ENCODE measurements around the gene DZIP1L.

DZIP1L gene

DNA sequence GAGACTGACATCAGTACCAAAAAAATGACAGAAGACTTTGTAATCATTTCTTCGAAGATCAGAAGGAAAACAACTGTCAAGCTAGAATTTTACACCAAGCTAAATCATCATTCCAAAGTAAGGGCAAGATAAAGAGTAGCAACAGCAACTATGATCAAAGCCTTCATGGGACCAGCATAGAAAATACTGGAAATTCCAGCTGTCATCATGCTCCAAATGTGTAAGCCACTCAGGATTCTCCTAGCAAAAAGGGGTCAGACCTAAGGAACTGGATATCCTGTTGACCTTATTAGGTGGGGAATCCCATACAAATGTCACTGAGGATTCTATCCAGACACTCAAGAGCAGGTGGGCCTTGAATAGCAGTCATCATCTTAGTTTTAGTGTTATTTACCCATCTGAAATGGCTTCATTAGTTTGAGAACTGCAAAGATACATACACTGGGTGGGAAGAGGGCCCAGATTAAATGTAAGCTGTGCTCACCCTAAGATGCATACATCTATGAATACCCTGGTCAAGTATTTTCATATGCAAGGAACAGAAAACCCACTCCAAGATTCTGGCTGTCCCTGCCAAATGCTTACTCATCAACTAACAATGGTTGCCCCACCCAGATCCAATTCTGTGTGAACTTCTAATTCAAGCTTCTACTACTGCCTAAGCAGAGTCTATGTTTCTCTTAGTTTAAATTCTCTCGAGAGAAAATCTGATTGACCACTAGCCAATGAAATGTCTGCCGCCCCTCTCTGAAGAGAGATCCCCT, 72.0 kb downstream of the DZIP1L start:
- no peaks in the 10 kb centered on the region for H3K27me3 Mint-ChIP-seq (ENCODE audit: low read depth)
- TF ChIP-seq, protein P1, sequence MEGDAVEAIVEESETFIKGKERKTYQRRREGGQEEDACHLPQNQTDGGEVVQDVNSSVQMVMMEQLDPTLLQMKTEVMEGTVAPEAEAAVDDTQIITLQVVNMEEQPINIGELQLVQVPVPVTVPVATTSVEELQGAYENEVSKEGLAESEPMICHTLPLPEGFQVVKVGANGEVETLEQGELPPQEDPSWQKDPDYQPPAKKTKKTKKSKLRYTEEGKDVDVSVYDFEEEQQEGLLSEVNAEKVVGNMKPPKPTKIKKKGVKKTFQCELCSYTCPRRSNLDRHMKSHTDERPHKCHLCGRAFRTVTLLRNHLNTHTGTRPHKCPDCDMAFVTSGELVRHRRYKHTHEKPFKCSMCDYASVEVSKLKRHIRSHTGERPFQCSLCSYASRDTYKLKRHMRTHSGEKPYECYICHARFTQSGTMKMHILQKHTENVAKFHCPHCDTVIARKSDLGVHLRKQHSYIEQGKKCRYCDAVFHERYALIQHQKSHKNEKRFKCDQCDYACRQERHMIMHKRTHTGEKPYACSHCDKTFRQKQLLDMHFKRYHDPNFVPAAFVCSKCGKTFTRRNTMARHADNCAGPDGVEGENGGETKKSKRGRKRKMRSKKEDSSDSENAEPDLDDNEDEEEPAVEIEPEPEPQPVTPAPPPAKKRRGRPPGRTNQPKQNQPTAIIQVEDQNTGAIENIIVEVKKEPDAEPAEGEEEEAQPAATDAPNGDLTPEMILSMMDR (IDR thresholded peaks at IDR 0.05; ENCODE audit: unreplicated experiment in 3 of 3), result no peak
- no peaks in the 10 kb centered on the region for H3K4me1 Mint-ChIP-seq

DNA sequence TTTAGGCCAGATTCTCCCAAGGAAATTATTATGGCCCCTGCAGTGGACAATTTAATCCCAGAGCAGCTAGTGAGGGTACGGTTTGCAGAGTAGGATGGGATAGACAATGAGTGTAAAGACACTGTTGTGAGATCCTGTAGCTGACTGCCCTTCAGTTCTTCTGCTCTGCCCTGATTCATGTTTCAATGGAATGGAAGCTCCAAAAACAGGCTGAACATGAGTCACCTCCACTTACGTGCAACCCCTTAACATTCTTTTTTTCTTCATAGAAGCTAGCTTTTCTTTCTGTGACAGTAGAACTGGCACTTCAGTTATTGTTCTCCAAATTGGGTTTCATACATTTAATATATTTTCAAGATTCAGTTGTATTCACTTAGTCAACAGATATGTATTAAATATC, 73.4 kb downstream of the DZIP1L start:
- Mint-ChIP-seq H3K27ac (no peak overlapping the region), H3K9me3 (no peaks in the 10 kb centered on the region), H3K4me3 (no peak overlapping the region), H3K36me3 (ENCODE audit: low read depth) (no peaks in the 10 kb centered on the region), H3K4me1 (no peaks in the 10 kb centered on the region), H3K27me3 (ENCODE audit: low read depth) (no peaks in the 10 kb centered on the region)
- TF ChIP-seq, protein P1 (IDR thresholded peaks at IDR 0.05; ENCODE audit: unreplicated experiment in 3 of 3), result no peak

More for the DNA sequence above, 72.0 kb downstream of the DZIP1L start:
- no peaks in the 10 kb centered on the region for H3K9me3 Mint-ChIP-seq
- H3K27ac Mint-ChIP-seq, result no peak overlapping the region
- no peak overlapping the region for H3K4me3 Mint-ChIP-seq
- no peaks in the 10 kb centered on the region for H3K36me3 Mint-ChIP-seq (ENCODE audit: low read depth)

DNA sequence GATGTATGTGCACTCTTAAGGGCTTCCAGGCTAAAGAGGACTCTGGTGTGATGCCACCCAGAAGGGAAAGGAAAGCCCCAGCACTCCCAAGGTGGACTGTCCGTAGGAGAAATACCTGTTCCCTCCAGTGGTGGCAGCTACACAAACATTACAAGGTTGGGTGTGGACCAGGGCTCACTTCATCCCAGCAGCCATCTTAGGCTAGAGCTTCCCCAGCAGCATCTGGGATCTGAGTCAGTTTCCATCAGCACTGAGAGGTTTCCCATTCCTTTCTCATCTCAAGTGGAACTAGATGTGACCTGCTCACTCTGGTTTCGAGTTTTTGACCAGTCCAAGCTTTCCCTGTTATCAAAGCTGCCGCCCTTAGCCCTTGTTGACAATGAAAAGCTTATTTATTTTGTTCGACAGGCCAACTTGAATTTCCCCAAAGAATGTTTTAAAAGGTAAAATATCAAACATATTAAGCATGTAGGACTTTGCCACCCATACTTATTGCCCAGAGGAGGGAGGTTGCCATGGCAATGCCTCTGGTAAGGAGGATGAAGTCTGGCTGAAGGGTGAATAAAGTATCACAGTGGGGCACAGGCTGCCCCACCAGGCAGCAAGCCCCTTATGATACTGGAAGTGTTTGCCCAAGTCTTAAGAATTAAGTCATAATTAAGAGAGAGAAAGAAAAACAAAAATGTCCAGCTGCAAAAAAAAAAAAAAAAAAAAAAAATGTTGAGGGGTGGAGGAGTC, 76.5 kb downstream of the DZIP1L start:
- H3K36me3 Mint-ChIP-seq (ENCODE audit: low read depth), result no peaks in the 10 kb centered on the region
- H3K4me3 Mint-ChIP-seq, result no peak overlapping the region
- H3K27me3 Mint-ChIP-seq (ENCODE audit: low read depth), result no peaks in the 10 kb centered on the region
- no peaks in the 10 kb centered on the region for H3K4me1 Mint-ChIP-seq
- no peak overlapping the region for H3K27ac Mint-ChIP-seq
- no peaks in the 10 kb centered on the region for H3K9me3 Mint-ChIP-seq
- TF ChIP-seq, protein P1 (IDR thresholded peaks at IDR 0.05; ENCODE audit: unreplicated experiment in 3 of 3), result no peak

DNA sequence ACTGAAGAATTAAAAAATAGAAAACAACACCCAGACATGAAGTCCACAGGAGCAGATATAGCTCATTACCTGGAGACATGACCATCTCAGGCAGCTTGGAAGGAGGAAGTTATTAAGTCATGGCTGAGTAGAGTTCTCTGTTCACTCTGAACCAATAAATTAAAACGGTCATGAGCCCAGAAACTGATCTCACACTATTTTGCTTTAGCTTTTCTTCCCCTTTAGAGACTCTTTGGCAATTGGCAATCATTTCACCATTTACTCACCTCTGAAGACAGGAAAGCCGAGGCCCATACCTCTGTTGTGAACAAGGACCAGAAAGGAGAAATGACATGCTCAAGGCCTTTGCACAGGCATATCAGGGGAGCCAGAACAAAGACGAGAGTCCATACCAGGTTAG, 78.8 kb downstream of the DZIP1L start:
- no peak overlapping the region for H3K4me3 Mint-ChIP-seq
- no peak overlapping the region for H3K27ac Mint-ChIP-seq
- H3K36me3 Mint-ChIP-seq (ENCODE audit: low read depth), result peaks cover under 1% of the 10 kb centered on the region

DNA sequence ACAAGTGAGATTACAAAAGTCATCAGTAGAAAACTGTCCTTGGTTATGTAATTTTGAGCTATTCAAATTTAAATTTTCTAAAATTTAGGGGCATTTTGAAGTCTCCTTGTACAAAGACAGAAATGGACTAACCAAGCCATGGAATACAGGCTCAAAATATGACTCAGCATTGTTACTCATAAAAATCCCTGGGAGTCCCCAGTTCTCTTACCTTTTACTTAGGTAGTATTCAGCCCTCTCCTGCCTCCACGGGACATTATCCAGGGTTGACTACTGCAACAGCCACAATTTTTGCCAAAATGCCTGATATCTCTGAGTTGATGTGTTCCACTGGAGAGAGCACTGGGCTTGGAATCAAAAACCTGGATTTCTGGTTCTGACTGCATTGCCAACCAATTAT, 80.5 kb downstream of the DZIP1L start:
- Mint-ChIP-seq H3K4me1 (no peaks in the 10 kb centered on the region), H3K36me3 (ENCODE audit: low read depth) (peaks cover 4% of the 10 kb centered on the region), H3K27me3 (ENCODE audit: low read depth) (no peaks in the 10 kb centered on the region), H3K4me3 (no peak overlapping the region), H3K9me3 (no peaks in the 10 kb centered on the region), H3K27ac (no peak overlapping the region)
- TF ChIP-seq, protein P1 (IDR thresholded peaks at IDR 0.05; ENCODE audit: unreplicated experiment in 3 of 3), result no peak

More for the DNA sequence above, 78.8 kb downstream of the DZIP1L start:
- no peaks in the 10 kb centered on the region for H3K27me3 Mint-ChIP-seq (ENCODE audit: low read depth)
- H3K4me1 Mint-ChIP-seq, result no peaks in the 10 kb centered on the region
- H3K9me3 Mint-ChIP-seq, result no peaks in the 10 kb centered on the region
- TF ChIP-seq, protein P1 (IDR thresholded peaks at IDR 0.05; ENCODE audit: unreplicated experiment in 3 of 3), result no peak
